ENCODE results near the gene MYO5B.
A peak's percentile ranks its signal among the peaks of the same experiment; 100 is the strongest.

MYO5B gene

DNA sequence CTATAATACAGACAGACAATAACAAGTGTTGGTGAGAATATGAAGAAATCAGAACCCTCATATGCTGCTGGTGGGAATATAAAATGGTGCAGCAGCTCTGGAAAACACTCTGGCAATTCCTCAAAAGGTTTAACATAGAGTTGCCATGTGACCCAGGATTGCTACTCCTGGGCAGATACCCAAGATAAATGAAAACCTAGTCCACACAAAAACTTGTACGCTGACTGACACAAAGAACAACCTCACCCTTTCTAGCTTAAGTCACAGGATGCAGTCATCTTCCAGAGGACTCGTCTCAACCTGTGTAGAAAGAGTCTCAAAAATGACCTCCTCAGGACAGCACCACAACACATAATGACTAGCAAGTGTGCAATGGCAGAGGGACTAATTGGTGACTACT is 310.0 kb downstream of the MYO5B start:
- no peak for DNase-seq (ENCODE audit: low spot score)

- DNase-seq (ENCODE audit: low spot score), result no peak
These were observed 310.5 kb downstream of the MYO5B start for GRCh38 chr18:49884465-49884864.

DNA sequence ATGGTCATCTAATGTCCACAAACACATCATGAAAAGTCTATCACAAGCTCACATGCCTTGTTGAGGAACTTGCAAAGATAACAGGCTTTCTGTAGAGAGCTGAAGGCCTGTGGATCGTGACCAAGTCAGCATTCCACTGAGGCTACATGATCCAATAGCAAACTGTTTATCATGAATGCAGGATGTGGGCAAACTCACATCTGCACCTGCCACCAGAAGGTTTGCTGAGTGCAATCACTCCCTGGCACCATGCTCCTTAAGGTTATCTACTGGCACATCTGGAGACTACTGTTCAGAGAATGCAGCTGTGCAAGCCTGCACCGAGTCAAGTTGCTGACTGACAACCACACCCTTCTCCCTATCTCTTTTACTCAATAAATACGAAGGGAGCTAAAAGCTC is 314.3 kb downstream of the MYO5B start:
- no peak for DNase-seq (ENCODE audit: low spot score)

- peak; percentile 74 for DNase-seq (ENCODE audit: low spot score)
These were observed 315.7 kb downstream of the MYO5B start for GRCh38 chr18:49879271-49879580.

- DNase-seq (ENCODE audit: low spot score), result no peak
These were observed 316.2 kb downstream of the MYO5B start for GRCh38 chr18:49878567-49879270.

GRCh38 chr18:49878015-49878414 is 316.9 kb downstream of the MYO5B start:
- no peak for DNase-seq (ENCODE audit: low spot score)

GRCh38 chr18:49876536-49876935 is 318.4 kb downstream of the MYO5B start:
- DNase-seq (ENCODE audit: low spot score), result no peak

DNA sequence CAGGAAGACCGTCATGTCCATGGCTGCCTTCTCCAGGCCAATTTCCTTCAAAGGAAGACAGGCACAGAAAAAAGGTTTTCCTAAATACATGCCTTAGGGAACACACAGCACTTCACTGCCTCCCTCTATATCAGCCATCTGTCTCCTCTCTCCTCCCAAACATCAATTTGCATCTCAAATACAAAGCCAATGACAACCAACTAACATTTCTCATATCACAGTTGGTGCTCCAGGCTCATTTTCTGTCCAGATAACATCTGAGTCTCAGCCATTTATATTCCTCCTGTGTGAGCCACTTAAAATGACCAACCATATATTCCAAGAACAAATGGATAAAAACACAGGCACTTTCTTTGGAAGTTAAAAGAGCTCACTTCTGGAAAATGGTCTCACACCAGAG is 319.2 kb downstream of the MYO5B start:
- DNase-seq (ENCODE audit: low spot score), result peak; percentile 49

DNA sequence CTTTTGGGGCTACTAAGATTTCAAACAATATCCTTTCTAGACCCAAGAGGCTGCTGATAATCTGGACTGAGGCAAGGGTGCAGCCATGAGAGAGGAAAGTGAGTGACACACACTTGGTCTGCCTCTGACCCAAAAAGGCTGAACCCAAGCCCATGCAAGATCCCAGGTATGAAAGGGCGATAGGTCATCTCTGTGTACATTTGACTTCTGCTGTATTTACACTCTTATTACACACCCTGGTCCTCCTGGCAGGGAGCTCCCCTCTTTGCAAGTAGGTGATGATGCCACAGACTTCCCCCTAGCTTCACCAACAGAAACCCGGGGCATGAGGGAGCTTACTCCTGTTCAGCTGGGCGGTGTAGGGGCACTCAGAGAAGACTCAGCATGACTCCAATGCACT is 319.8 kb downstream of the MYO5B start:
- DNase-seq (ENCODE audit: low spot score), result no peak

DNA sequence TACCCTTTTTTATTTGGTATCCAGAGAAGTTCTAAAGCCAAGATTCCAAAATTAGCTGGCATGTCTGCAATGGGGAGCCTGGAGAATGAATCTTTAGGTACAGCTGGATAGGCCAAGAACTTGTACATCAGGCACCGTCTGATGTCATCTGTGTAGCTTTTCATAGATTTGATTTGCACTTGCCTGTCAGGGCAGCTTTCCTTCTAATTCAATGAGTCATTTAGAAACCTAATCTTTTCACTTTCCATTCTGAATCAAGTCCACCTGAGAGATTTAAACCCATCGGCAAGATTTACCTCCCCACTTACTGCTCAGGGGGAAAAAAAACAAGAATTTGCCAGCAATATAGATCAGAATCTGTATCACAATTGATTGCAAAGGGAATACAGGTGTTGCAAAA is 320.7 kb downstream of the MYO5B start:
- no peak for DNase-seq (ENCODE audit: low spot score)

GRCh38 chr18:49869354-49869753 is 325.6 kb downstream of the MYO5B start:
- no peak for DNase-seq (ENCODE audit: low spot score)

DNA sequence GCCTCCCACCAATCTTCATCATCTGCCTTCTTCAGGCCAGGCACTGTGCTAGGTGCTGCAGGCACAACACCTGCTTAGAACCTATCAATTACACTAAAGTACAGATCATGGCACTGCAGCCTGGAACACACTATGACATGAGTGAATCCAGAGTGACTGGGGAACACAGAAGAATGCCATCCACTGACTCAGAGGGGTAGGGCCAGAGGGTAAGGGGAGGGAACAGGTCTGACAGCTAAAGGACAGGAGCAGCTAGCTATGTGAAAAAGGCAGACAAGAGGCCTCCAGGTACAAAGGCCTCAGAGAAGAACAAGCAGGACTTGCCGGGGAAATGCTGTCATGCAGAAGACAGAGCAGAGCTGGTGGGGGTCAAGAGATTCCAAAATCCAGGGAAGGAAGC is 328.3 kb downstream of the MYO5B start:
- DNase-seq (ENCODE audit: low spot score), result no peak

- DNase-seq (ENCODE audit: low spot score), result no peak
These were observed 329.5 kb downstream of the MYO5B start for GRCh38 chr18:49865401-49865800.

- no peak for DNase-seq (ENCODE audit: low spot score)
These were observed 331.0 kb downstream of the MYO5B start for GRCh38 chr18:49863769-49864621.

GRCh38 chr18:49862656-49863385 is 332.1 kb downstream of the MYO5B start:
- peak; percentile 91 for DNase-seq (ENCODE audit: low spot score)

DNA sequence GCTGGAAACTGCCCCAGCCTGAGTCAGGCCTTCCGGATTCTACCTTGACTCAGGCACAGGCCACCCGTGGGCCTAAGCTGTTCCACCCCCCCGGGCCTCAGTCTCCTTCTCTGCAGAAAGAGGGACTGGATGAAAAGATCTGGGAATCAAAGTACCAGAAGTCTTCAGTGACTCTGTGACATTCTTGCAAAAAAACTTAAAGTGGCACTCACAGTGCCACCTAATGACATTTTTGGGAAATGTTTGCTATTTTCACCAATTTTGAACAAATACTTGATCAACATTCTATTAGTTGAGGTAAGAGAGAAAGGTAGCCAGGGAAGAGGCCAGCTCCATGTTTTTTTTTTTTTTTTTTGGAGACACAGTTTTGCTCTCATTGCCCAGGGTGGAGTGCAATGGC is 333.3 kb downstream of the MYO5B start:
- DNase-seq (ENCODE audit: low spot score), result peak; percentile 52

GRCh38 chr18:49859725-49860124 is 335.2 kb downstream of the MYO5B start:
- DNase-seq (ENCODE audit: low spot score), result no peak

GRCh38 chr18:49859021-49859359 is 336.0 kb downstream of the MYO5B start:
- DNase-seq (ENCODE audit: low spot score), result no peak

- peak; percentile 62 for DNase-seq (ENCODE audit: low spot score)
These were observed 336.5 kb downstream of the MYO5B start for GRCh38 chr18:49858309-49859020.

DNA sequence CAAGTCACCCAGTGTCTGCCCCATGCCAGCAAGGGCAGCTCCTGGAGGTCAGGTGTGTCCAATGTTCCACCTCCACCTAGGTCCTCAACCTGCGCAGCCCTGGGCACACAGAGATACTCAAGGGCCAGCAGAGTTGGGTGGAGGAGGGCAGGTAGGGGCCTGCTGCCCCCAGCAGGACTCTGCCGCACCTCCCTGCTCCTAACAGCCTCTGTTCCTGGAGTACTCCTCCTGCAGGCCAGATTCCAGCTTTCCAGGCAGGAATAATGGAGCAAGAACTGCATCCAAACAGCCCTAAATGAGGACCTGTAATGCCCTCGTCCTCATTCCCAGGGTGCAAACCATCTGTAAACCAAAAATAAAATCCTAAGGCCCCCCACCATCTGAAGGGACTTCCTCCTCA is 337.2 kb downstream of the MYO5B start:
- DNase-seq (ENCODE audit: low spot score), result no peak

DNA sequence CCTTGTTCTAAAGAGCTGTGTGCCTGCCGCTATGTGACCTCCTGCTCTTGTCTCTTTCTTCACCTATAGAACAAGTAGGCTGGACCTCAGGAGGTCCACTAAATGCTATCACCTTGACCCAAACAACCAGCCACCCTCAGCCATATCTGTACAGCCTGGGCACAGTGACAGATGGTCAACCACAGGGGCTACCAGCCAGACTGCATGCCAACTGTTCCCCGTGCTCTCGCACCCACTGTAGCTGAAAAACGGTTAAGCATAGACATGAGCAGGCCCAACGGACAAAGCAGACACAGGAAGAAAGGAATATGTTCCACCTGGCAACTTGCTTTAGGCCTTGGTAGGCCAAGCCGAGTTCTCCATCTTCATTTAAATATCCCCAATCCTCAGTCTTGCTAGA is 338.5 kb downstream of the MYO5B start:
- DNase-seq (ENCODE audit: low spot score), result peak; percentile 66

DNA sequence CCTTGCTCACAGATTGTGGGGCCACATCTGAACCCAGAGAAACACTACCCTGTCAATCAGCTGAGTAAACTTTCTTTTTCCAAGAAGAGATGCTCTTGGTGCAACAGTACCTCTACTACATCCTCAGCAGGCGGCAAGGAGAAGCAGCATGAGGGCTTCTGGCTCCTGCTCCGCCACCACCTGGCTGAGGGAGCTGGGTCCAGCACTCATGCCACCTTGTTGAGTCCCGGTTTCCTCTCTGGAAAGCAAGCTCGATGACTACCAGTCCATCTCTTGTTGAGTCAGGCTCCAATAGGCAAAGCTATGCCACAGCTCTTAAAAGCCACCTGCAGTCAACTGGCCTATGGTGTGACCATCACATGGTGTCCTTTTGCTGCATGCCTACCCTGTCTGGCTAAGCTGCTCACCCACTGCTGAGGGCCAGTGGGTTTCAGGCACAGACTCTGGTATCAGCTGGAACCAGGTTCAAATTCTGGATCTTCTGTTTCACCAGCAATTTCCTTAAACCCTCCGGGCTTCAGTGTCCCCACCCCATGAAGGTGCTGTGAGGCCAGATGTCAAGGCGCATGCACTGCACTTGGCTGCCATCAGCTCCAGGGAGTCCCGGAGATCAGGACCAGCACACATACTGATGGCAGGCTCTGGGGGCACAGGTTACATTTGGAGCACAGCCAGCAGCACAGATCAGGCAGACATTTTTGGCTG is 339.1 kb downstream of the MYO5B start:
- no peak for DNase-seq (ENCODE audit: low spot score)
